Measurements from ENCODE around the gene CYP3A5.
A peak's percentile ranks its signal among the peaks of the same experiment; 100 is the strongest.
"Not testable (repeated sequence)": the region's sequence is repeated elsewhere in the genome, so short reads cannot be mapped to it uniquely, and the experiment has no call there.

The CYP3A5 gene

DNA sequence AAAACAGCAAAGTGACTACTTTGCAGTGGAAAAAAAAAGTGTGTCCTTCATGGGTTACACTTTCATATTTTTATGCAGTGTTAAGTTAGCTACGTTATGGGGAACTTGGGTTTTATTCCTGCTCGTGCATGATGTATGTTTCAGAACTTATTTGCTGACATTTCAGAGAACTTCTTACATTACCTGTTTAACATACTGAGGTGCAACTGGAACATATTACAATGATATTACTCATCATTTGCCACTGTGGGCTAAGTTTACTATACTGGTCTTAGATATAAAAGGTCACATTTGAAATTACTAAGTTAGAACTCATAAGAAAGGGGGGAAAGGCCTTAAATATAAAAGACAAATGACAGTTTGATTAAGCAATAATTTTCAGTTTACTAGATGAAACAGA is 42.4 kb downstream of the CYP3A5 start:
- not testable (repeated sequence) for DNase-seq

DNA sequence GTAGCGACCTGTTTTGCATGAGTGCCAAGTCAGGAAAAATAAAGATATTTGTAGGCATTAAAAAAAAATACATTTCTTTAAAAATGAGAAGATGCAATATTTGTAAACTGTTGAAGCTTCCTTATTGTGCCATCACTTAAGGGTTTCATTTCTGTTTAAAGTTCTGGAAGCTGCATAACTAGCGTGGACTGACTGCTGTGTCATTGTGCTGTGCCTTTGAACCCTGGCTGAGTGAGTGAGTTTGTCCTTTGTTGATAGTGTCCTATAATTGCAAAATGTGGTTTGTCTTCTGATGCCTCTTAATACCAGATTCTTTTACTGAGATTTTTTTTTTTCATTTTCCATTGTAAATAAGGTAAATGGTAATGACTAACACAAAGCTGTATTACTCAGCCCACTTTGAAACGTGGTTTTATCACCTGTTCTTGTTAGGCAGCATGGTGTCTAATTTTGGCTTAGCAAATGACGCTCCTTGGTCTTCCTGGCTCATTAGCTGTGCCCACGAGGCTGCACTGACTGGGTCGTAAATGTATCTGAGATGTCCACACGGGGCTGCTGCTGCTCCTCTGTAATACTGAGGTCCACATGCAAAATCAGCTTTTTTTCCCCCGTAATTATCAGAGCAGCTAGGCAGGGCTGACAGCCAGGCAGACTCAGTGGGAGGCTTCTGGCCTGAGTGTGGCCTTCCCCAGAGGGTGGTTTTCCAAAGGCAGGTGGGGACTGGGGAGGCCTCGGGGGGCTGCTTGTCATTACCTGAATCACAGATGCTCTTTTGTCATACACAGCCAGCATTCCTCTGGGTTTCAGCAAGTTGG is 48.3 kb downstream of the CYP3A5 start:
- DNase-seq, result no peak

DNA sequence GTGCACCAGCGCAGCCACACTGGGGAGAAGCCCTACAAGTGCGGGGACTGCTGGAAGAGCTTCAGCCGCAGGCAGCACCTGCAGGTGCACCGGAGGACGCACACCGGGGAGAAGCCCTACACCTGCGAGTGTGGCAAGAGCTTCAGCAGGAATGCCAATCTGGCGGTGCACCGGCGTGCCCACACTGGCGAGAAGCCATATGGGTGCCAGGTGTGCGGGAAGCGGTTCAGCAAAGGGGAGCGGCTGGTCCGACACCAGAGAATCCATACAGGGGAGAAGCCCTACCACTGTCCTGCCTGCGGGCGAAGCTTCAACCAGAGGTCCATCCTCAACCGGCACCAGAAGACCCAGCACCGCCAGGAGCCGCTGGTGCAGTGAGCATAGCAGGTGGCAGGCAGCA is 50.2 kb downstream of the CYP3A5 start:
- no peak for DNase-seq

DNA sequence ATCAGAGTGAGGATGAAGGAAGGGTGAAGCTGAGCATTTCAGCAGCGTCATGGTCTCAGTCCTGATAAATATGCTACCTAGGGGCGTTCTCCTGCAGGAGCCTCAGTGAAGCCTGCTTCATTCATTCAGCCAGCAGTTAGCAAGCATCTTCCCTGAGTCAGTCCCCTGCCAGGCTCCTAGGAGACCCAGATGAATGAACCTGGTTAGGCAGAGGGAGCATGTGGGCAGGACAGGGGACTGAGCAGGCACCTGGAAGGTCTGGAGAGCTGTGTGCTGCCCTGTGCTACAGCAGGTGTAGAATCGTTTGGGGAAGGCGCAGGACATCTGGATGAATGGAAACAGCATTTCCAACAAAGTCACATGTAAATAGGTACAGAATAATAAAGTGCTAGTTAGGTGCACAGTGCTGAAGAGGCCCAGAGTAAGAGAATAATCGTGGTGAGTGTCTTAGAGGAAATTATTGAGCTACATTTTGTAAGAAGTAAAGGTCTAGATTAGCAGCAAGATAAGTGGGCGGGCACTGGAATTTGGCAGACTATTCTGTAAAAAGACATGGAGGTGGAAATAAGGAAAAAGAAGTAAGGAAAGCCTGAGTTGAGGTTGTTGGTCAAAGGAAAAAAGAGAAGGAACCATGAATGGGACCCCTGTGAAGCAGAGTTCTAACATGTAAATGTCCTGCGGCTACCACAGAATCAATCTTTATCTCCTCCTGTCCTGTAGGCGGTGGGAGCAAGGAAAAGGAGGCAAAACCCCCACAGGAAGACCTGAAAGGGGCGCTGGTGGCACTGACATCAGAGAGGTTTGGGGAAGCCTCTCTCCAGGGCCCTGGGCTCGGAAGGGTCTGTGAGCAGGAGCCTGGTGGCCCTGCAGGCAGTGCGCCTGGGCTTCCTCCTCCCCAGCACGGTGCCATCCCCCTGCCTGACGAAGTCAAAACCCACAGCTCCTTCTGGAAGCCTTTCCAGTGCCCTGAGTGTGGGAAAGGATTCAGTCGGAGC is 51.0 kb downstream of the CYP3A5 start:
- DNase-seq, result no peak

DNA sequence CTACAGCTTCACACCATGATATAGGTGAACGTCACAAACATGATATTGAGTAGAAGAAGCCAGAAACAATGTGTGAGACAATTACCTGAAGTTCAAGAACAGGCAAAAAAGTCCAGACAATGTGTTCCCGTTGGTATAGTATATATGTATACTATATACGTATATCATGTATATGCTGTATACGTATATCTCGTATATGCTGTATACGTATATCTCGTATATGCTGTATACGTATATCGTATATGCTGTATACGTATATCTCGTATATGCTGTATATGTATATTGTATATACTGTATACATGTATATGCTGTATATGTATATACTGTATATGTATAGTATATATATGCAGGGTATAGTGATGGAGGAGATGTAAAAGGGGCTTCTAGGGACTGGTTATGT is 52.3 kb downstream of the CYP3A5 start:
- no peak for DNase-seq

DNA sequence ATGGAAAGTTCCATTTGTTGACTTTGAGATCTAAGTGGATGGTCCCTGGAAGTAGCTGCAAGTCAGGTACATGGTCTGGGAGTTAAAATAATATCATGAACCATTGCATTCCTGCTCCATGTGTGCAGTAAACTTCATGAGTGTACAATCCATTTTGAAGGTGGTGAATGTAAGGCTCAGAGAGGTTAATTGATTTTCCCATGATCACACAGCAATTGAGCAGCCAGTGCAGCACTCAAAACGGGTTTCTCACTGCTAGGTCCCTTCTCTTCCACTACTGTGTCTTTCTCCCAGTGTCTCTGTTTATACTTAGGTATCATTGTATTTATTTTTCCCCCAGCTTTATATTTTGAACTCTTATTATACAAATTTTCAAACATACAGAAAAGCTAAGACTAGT is 53.1 kb downstream of the CYP3A5 start:
- no peak for DNase-seq

DNA sequence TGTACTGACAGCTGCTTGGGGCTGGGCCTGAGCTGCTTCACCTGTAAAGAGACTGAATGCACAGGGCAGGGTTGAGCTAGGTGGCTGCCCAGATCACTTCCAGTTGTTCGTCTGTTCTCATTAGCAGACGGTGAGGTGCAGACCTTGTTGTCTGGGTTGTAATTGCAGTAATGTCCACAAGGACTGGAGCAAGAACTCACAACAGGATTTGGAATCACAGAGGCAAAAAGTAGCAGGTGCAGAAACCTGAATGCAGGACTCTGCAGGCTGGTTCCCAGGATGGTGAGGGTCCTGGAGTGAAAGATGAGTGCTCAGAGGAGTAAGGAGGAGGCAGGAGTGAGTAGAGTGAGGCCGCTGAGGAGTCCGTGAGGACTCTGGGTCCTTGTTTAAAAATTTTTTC is 53.8 kb downstream of the CYP3A5 start:
- DNase-seq, result no peak

DNA sequence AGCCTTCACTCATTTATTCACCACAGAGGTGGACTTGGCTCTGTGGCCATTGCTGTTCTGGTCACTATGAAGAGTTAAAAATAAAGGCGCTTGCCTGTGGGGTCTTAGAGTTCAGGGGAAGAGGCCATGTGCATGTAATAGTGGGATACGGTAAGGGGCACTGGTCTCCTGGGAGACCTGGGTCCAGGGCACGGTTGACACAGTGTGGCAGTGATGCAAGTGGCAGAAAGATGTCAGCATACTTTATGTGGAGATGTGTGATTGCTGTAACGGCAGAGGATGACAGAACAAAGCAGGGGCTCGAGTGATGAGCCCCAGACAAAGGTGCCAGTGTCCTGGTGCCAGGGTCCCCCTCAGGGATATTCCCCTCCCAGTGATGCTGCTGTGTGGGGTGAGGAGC is 54.5 kb downstream of the CYP3A5 start:
- no peak for DNase-seq

DNA sequence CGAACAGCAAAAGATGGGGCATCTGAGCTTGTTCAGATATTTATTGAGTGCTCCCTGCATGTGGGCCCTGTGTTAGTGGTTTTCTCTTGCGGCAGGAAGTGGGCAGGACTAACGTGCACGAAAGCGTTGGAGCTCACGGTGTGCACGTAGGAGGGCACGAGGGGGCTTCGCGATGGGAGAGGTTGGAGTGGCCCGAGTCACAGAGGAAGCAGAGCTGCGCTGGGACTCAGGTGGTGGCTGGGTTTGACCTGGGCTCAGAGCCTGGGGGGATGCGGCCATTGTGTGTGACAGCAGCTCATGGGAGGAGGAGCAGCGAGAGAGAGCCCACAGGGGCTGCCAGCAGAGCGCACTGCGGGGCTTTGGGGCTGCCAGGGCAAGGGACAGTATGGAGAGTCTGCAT is 55.3 kb downstream of the CYP3A5 start:
- no peak for DNase-seq

DNA sequence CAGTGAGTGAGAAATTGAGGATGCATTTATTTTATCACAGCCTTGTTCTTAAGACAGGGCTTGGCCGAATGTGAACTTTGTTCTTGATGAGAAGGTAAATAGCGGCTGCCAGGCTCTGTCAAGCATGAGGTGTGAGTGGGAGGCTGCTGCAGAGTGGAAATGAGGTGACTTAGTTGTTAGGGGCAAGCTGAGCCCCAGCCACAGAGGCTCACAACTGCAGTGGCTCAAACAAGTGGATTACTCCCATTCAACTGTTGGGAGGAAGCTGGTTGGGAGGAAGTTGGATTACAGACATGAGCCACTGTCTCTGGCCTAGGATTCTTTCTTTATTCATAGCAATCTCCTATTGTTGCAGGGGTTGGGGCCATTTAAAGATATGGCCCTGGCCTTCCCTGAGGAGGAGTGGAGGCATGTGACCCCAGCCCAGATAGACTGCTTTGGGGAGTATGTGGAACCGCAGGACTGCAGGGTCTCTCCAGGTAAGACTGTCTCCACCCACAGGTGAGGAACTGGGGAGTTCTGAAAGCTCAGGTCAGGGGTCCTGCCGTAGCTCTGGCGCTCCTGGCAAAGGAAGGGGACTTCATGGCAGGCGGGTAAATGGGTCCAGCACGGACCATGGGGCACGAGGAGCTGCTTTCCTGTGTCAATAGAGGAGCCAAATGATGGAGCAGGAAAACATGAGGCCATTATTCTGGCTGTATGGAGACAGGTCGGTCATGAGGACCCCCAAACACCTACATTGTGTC is 55.9 kb downstream of the CYP3A5 start:
- DNase-seq, result no peak

DNA sequence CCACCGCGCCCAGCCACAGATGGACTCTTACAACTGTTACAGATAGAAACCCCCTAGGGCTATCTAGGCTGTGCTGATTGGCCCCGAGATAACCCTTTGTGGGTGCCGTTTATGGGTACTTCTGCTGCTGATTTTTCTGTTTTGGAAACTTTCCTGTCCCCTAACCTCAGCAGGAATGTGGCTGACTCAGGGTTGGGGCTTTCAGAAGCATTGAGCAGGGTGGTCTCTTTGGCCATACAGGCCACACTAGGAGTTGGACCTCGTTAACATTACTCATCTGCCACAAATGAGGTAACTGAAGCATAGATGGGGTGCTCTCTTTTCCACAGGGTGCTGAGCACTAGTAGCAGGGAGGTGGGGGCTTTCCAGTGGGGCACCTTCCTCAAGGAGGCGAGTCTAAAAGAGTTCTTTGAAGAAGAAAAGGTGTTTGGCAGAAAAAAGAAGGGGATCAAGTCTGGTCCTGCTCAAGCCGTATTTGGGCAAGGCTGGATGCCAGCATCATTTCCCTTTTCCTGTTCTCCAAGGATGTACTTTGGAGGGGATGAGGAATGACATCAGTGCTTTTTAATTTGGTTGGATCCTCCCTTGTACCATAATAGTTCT is 56.6 kb downstream of the CYP3A5 start:
- no peak for DNase-seq

DNA sequence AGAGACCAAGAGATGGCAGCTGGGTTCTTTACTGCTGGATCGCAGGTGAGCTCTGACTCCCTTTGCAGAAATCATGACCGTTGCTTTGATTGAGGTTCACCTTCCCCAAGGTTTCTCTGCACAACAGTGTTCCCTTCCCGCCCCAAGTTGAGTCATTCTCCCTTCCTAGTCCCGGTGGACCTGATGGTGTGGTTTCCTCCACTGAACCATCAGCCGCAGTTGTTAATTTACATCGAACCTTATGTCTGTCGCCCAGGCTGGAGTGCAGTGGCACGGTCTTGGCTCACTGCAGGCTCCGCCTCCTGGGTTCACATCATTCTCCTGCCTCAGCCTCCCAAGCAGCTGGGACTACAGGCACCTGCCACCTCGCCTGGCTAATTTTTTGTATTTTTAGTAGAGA is 57.2 kb downstream of the CYP3A5 start:
- DNase-seq, result no peak

DNA sequence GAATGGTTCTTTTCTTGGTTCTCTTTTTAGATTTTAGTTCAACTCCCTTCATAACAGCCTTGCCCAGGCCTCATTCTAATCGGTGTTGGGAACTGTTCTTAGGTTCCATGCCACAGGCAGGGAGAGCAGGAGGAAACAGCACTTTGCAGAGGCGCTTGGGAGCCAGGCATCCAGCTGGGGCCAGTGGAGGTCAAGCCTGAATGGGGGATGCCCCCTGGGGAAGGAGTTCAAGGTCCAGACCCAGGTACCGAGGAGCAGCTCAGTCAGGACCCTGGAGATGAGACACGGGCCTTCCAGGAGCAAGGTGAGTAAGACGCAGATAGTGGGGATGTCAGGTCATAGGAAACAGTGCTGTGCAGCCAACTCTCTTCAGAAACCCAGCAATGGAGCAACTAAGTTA is 58.5 kb downstream of the CYP3A5 start:
- DNase-seq, result no peak

DNA sequence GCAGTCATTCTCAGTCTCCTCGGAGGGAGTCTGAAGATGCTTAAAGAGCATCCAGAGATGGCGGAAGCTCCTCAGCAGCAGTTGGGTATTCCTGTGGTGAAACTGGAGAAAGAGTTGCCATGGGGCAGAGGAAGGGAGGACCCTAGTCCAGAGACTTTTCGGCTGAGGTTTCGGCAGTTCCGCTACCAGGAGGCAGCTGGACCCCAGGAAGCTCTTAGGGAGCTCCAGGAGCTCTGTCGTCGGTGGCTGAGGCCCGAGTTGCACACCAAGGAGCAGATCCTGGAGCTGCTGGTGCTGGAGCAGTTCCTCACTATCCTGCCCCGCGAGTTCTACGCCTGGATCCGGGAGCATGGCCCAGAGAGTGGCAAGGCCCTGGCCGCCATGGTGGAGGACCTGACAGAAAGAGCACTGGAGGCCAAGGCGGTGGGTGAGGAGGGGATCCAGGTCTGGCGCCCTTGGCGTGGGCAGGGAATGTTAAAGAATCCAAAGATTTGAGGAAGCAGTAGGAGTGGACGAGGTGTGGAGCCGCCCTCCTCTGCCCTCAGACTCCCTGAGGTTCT is 60.1 kb downstream of the CYP3A5 start:
- DNase-seq, result no peak

DNA sequence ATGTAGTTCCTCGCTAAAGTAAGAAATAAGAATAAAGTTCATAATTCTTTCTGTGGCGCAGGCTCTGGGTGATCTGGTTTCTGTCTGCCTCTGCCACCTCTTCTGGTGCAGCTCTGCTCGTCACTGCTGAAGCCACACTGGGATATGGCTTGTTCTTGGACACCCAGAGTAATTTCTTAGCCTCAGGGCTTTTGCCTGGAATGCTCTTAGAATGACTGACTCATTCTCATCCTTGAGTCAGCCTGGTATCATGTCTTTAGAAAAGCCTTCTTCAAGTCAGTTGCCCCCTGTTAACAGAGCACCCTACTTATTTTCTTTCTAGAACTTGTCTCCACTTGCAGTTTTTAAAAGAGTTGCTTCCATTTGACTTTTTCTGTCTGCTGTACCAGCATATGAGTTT is 61.1 kb downstream of the CYP3A5 start:
- DNase-seq, result no peak

DNA sequence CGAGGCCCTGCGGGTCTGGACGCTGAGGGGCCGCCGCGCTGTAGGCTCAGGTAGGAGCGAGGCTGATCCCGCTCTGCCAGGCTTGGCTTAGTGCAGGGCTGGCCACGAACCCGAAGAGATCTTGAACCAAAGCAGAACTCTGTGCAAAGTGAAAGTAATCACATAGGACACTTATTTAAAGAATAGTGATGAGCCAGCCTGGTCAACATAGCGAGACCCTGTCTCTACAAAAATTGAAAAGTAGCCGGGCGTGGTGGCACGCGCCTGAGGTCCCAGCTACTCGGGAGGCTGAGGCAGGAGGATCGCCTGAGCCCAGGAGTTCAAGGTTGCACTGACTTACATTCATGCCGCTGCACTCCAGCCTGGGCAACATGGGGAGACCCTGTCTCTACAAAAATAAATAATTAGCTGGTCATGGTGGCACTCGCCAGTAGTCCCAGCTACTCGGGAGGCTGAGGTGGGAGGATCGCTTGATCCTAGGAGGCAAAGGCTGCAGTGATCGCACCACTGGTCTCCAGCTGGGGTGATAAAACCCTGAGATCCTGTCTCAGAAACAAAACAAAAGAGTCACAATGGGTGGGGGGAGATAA is 62.5 kb downstream of the CYP3A5 start:
- no peak for DNase-seq

DNA sequence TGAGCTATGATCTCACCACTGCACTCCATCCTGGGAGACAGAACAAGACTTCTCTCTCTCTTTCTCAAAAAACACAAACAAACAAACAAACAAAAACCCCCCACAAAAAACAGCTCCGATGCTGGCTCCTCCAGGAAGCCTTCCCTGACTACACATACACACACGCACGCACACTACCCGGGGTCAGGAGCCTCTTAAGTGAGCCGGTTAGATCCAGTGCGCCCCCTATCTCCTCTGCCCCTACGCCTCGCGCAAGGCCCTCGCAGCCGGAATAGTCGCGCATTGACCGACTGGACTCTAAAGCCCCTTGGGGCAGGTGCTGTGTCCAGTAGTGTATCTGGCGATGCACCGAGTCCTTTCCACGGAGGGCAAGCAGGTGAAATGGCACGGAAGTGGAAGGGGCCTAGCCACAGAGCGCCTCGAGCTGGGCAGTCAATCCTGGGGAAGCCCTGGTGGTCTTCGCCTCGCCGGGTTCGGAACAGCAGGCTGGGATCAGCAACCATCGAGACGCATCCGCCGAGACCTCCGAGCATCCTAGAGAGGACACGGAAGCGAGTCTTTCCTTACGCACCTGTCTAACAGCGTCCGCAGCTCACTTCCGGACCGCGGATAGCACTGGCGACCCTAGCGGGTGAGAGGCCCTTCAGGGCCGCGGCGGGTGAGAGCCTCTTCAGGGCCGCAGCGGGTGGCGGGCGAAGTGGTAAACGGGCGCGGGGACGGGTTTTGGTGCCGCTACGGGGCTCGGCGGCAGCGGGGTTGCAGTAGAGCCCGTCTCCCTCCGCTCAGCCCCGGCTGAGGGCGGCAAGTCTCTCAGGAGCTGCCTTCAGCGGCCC is 63.2 kb downstream of the CYP3A5 start, which contains the start of gene ZSCAN25:
Gene ZSCAN25 (plus strand): TSS at position 588 of the 833 bp plus-strand sequence. CDS start 2,661 bp downstream, outside the sequence.
- DNase-seq, result peak; percentile 75 to 91

DNA sequence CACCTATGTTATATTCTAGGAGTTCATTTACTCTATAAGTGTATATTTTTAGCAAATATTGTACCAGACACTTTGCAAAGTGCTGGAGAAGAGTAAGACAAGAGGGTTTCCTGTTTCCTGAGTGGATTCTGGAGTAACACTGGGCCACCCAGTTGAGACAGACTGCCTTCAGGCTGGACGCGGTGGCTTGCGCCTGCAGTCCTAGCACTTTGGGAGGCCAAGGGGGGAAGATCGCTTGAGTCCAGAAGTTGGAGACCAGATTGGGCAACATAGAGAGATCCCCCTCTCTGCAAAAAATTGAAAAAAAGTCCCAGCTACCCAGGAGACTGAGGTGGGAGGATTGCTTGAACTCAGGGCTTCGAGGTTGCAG is 63.8 kb downstream of the CYP3A5 start:
- no peak for DNase-seq

DNA sequence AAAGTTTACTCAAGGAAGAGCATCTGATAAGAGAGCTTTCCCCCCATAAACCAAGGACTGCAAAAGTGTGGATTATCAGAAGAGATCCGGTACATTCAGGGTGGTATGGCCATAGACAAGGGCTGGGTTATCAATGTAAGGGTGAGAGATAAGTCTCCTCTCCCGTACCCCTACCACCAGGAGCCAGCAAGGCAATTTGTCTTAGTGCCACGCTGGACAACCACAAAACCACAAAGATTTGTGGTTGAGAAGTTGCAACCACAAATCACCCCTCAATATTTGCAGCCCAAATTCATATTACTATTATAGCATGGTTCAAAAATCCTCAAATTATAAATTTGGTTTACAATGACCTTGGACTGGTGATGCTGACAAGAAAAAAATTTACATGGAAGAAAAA is 65.3 kb downstream of the CYP3A5 start:
- DNase-seq, result no peak

DNA sequence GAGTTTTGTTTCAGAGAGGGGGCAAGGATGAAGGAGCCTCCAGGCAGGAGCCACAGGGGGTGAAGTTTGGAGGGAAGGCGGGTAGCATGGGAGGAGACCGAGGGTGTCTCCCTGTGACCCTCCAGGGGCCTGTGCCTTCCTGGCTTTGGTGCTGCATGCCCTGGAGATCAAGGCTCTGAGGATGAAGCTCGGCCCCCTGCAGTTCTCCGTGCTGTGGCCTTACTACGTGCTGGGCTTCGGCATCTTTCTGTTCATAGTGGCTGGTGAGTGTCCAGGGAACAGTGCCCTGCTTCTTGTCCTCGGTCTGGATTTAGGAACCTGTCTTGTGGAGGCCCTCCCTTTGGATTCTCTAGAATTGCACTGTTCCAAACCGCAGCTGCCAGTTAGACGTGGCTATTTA is 72.2 kb downstream of the CYP3A5 start:
- DNase-seq, result no peak

DNA sequence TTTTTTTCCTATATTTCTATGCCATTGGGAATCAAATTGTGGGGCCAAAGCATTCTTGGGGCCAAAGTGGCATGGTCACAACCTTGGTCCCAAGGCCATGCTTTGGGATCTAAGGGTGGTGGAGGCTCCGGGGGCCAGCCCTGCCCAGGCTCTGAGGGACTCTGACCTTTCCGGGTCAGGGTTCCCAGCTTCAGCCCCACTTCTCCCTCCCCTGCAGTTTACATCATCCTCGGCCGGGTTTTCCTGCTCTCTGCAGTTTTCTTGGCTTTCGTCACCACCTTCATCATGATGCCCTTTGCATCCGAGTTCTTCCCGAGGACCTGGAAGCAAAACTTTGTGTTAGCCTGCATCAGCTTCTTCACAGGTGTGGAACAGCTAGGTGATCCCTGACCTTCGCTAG is 73.3 kb downstream of the CYP3A5 start:
- DNase-seq, result no peak

All from NCI-H446 (cell line).